GM12801 (cell line): ENCODE measurements around the gene MIOX.

Experiments used
- CTCF ChIP-seq: IDR thresholded peaks from one replicate; pipeline ENCODE4 v1.5.1; 2011; ENCODE audit warnings: control low read depth; ENCODE audit not compliant: insufficient read length; ENCODE audit errors: extremely low read depth

MIOX gene

GRCh38 chr22:50520826-50521453 lies 34.3 kb downstream of the MIOX start:
- no peak for TF ChIP-seq CTCF

- no peak for TF ChIP-seq CTCF
Measured at GRCh38 chr22:50521710-50522109, 35.1 kb downstream of the MIOX start.

- no peak for TF ChIP-seq CTCF
Measured at GRCh38 chr22:50522208-50522805, 35.6 kb downstream of the MIOX start.

- TF ChIP-seq CTCF: no peak
Measured at GRCh38 chr22:50522806-50523438, 36.3 kb downstream of the MIOX start.

- no peak for TF ChIP-seq CTCF
Measured at GRCh38 chr22:50523458-50523805, 36.8 kb downstream of the MIOX start.

GRCh38 chr22:50523806-50524675 lies 37.4 kb downstream of the MIOX start:
- TF ChIP-seq CTCF: no peak

- TF ChIP-seq CTCF: no peak
Measured at GRCh38 chr22:50524676-50525103, 38.0 kb downstream of the MIOX start.
